GM15510 (cell line): ENCODE data around the gene SIM2.

Source experiments
- POLR2A ChIP-seq: IDR thresholded peaks from 3 replicates; pipeline ENCODE4 v1.6.1; 2011; ENCODE audit warnings: borderline replicate concordance; ENCODE audit not compliant: insufficient read length; ENCODE audit errors: extremely low read depth

SIM2 gene

GRCh38 chr21:36713746-36714145, 14.8 kb downstream of the SIM2 start:
- TF ChIP-seq POLR2A = no peak

GRCh38 chr21:36716387-36716786, 17.5 kb downstream of the SIM2 start:
- no peak for TF ChIP-seq POLR2A

- TF ChIP-seq POLR2A = no peak
Observed at GRCh38 chr21:36716836-36717235, 17.9 kb downstream of the SIM2 start.

- no peak for TF ChIP-seq POLR2A
Observed at GRCh38 chr21:36717976-36718375, 19.1 kb downstream of the SIM2 start.

GRCh38 chr21:36718951-36719501, 20.1 kb downstream of the SIM2 start:
- TF ChIP-seq POLR2A = no peak

- no peak for TF ChIP-seq POLR2A
Observed at GRCh38 chr21:36719614-36720013, 20.7 kb downstream of the SIM2 start.

- TF ChIP-seq POLR2A = no peak
Observed at GRCh38 chr21:36721817-36722216, 22.9 kb downstream of the SIM2 start.

GRCh38 chr21:36722370-36723368, 23.8 kb downstream of the SIM2 start:
- TF ChIP-seq POLR2A = no peak

- no peak for TF ChIP-seq POLR2A
Observed at GRCh38 chr21:36723371-36723881, 24.5 kb downstream of the SIM2 start.

- no peak for TF ChIP-seq POLR2A
Observed at GRCh38 chr21:36724660-36725059, 25.7 kb downstream of the SIM2 start.

- no peak for TF ChIP-seq POLR2A
Observed at GRCh38 chr21:36725793-36726386, 27.0 kb downstream of the SIM2 start.

GRCh38 chr21:36727866-36728265, 29.0 kb downstream of the SIM2 start:
- no peak for TF ChIP-seq POLR2A

- TF ChIP-seq POLR2A = no peak
Observed at GRCh38 chr21:36728371-36729111, 29.6 kb downstream of the SIM2 start.

GRCh38 chr21:36729310-36729970, 30.5 kb downstream of the SIM2 start:
- no peak for TF ChIP-seq POLR2A

- no peak for TF ChIP-seq POLR2A
Observed at GRCh38 chr21:36730291-36731281, 31.7 kb downstream of the SIM2 start.
